ENCODE results near the gene CTSA. TPM values are rescaled to one million over a fixed set of nuclear protein-coding genes. Genes with fewer than 3 reads are reported as not detected.

CTSA gene
- total RNA-seq, 4 donors from 2014 or later, result 20.6 to 66.9 (median 32.5) TPM

- no peaks in the 10 kb centered on the region for H3K36me3 ChIP-seq
- H3K4me3 ChIP-seq, result peak overlapping the region; percentile 76 to 92
- TF ChIP-seq POLR2A (IDR thresholded peaks at IDR 0.05) (no peak), CTCF (IDR thresholded peaks at IDR 0.05) (peak; percentile 68 to 76 (median 72))
- peaks cover 3 to 7% of the 10 kb centered on the region in 2 donors for H3K4me1 ChIP-seq
- H3K27ac ChIP-seq, result peak overlapping the region; percentile 87 to 92
- H3K9me3 ChIP-seq, result no peaks in the 10 kb centered on the region
- peak; percentile 84 to 85 for DNase-seq
- intact Hi-C loops (cut with DNase I; ENCODE audit: low total_unique reads), result no loop called here
- no peaks in the 10 kb centered on the region for H3K27me3 ChIP-seq
These were observed 804 bp upstream of the CTSA start for GRCh38 chr20:45890077-45890984.

GRCh38 chr20:45892049-45892825 is 1.1 kb downstream of the CTSA start:
- Histone ChIP-seq H3K4me1 (peaks cover 3 to 7% of the 10 kb centered on the region in 2 donors), H3K27ac (peak overlapping the region; percentile 87 to 92), H3K36me3 (no peaks in the 10 kb centered on the region), H3K9me3 (no peaks in the 10 kb centered on the region), H3K4me3 (peak overlapping the region; percentile 76 to 92), H3K27me3 (no peaks in the 10 kb centered on the region)
- TF ChIP-seq CTCF (IDR thresholded peaks at IDR 0.05), result no peak
- no peak for DNase-seq
- intact Hi-C loops (cut with DNase I; ENCODE audit: low total_unique reads), result no loop called here

- H3K4me3 ChIP-seq, result no peak overlapping the region
- no peak for DNase-seq
- TF ChIP-seq POLR2A (IDR thresholded peaks at IDR 0.05) (no peak), CTCF (IDR thresholded peaks at IDR 0.05) (no peak)
- H3K4me1 ChIP-seq, result peaks cover 3 to 7% of the 10 kb centered on the region in 2 donors
- H3K27me3 ChIP-seq, result no peaks in the 10 kb centered on the region
- H3K9me3 ChIP-seq, result no peaks in the 10 kb centered on the region
- intact Hi-C loops (cut with DNase I; ENCODE audit: low total_unique reads), result no loop called here
- H3K36me3 ChIP-seq, result no peaks in the 10 kb centered on the region
- no peak overlapping the region for H3K27ac ChIP-seq
These were observed 1.8 kb downstream of the CTSA start for GRCh38 chr20:45892828-45893500.

- TF ChIP-seq POLR2A (IDR thresholded peaks at IDR 0.05) (no peak), CTCF (IDR thresholded peaks at IDR 0.05) (no peak)
- Histone ChIP-seq H3K27me3 (no peaks in the 10 kb centered on the region), H3K27ac (no peak overlapping the region), H3K4me3 (no peak overlapping the region), H3K4me1 (peaks cover 3 to 7% of the 10 kb centered on the region in 2 donors), H3K36me3 (no peaks in the 10 kb centered on the region), H3K9me3 (no peaks in the 10 kb centered on the region)
- intact Hi-C loops (cut with DNase I; ENCODE audit: low total_unique reads), result no loop called here
- no peak for DNase-seq
These were observed 2.7 kb downstream of the CTSA start for GRCh38 chr20:45893831-45894230.
